Mammary epithelial cell (primary cell): ENCODE results near the gene RNF146.

Experiments used
- CTCF ChIP-seq, 2 donors: IDR thresholded peaks in 1 of 2; conservative IDR thresholded peaks in 1 of 2; 2 replicates each; pipeline ENCODE4 v1.5.1; 2011 to 2012; ENCODE audit warnings: inconsistent platforms in 2 of 2, low read length in 2 of 2, mild to moderate bottlenecking in 2 of 2, control low read depth in 1 of 2, low read depth in 1 of 2; ENCODE audit not compliant: insufficient read depth in 1 of 2; ENCODE audit errors: extremely low read depth in 1 of 2
- EZH2 ChIP-seq: IDR thresholded peaks from 2 replicates; pipeline ENCODE4 v1.6.1; 2012; ENCODE audit warnings: low read length, inconsistent platforms, borderline replicate concordance

GRCh38 chr6:127288705-127289104, 22.0 kb downstream of the RNF146 start:
- no peak for TF ChIP-seq CTCF (conservative IDR thresholded peaks at IDR 0.05 in 1 of 2, IDR thresholded peaks at IDR 0.05 in 1 of 2; ENCODE audit: extremely low read depth in 1 of 2, insufficient read depth in 1 of 2, low read depth in 1 of 2, low read length in 2 of 2)
- no peak for TF ChIP-seq EZH2
